ENCODE results near the gene EXOC8. TPM values are rescaled to one million over a fixed set of nuclear protein-coding genes. Genes with fewer than 3 reads are reported as not detected.

EXOC8 gene
- total and polyA plus RNA-seq, 9 donors = 5.2 to 15.5 (median 13.5) TPM

DNA sequence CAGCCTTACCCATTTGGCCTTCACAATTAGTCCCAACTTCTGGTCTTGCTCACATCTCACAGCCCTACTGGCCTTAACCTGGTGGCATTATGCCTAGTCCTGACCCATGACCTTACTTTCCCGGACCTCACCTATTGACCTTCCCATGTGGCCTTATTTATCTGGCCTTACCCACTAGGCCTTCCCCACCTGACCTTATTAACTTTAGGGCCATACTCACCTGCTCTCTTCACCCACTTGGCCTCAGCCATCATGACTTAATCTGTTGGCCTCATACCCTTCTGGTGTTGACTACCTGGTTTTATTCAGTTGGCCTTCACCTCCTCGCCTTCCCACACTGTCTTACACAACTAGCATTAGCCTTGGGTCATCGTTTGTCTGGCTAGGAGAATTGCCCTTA lies 35.7 kb downstream of the EXOC8 start:
- no peak for TF ChIP-seq POLR2A (IDR thresholded peaks at IDR 0.05)
- TF ChIP-seq, protein P1, sequence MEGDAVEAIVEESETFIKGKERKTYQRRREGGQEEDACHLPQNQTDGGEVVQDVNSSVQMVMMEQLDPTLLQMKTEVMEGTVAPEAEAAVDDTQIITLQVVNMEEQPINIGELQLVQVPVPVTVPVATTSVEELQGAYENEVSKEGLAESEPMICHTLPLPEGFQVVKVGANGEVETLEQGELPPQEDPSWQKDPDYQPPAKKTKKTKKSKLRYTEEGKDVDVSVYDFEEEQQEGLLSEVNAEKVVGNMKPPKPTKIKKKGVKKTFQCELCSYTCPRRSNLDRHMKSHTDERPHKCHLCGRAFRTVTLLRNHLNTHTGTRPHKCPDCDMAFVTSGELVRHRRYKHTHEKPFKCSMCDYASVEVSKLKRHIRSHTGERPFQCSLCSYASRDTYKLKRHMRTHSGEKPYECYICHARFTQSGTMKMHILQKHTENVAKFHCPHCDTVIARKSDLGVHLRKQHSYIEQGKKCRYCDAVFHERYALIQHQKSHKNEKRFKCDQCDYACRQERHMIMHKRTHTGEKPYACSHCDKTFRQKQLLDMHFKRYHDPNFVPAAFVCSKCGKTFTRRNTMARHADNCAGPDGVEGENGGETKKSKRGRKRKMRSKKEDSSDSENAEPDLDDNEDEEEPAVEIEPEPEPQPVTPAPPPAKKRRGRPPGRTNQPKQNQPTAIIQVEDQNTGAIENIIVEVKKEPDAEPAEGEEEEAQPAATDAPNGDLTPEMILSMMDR (IDR thresholded peaks at IDR 0.05) = no peak
- no peak for TF ChIP-seq EP300 (IDR thresholded peaks at IDR 0.05)
- 95 to 98% (median 96%) methylated on average over 3 of the region's 3 CpGs for WGBS, 3 donors

DNA sequence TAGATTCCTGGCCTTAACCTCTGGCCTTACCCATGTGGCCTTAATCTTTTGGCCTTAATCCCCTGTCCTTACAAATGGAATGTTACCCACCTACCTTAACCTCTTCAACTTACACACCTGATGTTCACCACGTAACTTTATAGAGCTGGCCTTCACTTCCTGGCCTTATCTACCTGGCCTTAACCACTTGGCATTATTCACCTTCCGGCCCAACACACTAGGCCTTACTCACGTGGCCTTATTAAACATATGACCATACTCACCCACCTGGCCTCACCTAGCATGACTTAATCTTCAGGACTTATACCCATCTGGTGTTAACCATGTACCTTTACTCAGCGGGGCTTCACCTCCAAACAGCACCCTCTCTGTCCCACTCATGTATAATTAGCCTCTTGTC lies 41.7 kb downstream of the EXOC8 start:
- Histone ChIP-seq H3K27me3 (no peaks in the 10 kb centered on the region), H3K4me1 (ENCODE audit: insufficient read depth) (no peaks in the 10 kb centered on the region), H3K27ac (no peak overlapping the region), H3K9me3 (no peaks in the 10 kb centered on the region), H3K36me3 (no peaks in the 10 kb centered on the region), H3K4me3 (no peak overlapping the region)
- whole genome bisulfite sequencing, 3 donors = 91 to 94% (median 91%) methylated on average over 4 of the region's 4 CpGs
- TF ChIP-seq POLR2A (IDR thresholded peaks at IDR 0.05) = no peak
- TF ChIP-seq, protein P1 (IDR thresholded peaks at IDR 0.05) = no peak
- TF ChIP-seq EP300 (IDR thresholded peaks at IDR 0.05) = no peak
- intact Hi-C loops (cut with DNase I) = no loop called here
- DNase-seq = no peak

More for the DNA sequence above, 35.7 kb downstream of the EXOC8 start:
- Histone ChIP-seq H3K36me3 (no peaks in the 10 kb centered on the region), H3K9me3 (no peaks in the 10 kb centered on the region), H3K4me1 (ENCODE audit: insufficient read depth) (no peaks in the 10 kb centered on the region), H3K4me3 (no peak overlapping the region), H3K27ac (no peak overlapping the region), H3K27me3 (no peaks in the 10 kb centered on the region)
- intact Hi-C loops (cut with DNase I) = no loop called here
- no peak for DNase-seq

DNA sequence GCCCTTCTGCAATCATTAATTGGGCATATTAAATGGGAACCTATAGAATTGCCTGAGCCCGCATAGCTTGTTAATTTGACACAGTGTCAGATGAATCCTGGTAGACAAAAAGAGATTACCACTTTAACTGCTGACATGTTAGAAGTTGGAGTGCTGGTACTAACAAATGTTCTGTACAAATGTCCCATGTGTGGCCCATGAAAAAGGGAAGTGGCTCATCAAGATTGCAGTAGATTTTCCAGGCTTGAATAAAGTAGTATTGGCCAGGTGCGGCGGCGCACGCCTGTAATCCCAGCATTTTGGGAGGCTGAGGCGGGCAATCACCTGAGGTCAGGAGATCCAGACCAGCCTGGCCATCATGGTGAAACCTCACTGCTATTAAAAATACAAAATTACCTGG lies 51.0 kb downstream of the EXOC8 start:
- Histone ChIP-seq H3K4me1 (ENCODE audit: insufficient read depth) (no peaks in the 10 kb centered on the region), H3K27me3 (no peaks in the 10 kb centered on the region), H3K4me3 (no peak overlapping the region), H3K9me3 (no peaks in the 10 kb centered on the region), H3K36me3 (no peaks in the 10 kb centered on the region), H3K27ac (no peak overlapping the region)
- intact Hi-C loops (cut with DNase I) = no loop called here
- DNase-seq = no peak
- no peak for TF ChIP-seq EP300 (IDR thresholded peaks at IDR 0.05)
- no peak for TF ChIP-seq POLR2A (IDR thresholded peaks at IDR 0.05)
- TF ChIP-seq, protein P1 (IDR thresholded peaks at IDR 0.05) = no peak
- WGBS, 3 donors = 96 to 99% (median 96%) methylated on average over 6 of the region's 6 CpGs

DNA sequence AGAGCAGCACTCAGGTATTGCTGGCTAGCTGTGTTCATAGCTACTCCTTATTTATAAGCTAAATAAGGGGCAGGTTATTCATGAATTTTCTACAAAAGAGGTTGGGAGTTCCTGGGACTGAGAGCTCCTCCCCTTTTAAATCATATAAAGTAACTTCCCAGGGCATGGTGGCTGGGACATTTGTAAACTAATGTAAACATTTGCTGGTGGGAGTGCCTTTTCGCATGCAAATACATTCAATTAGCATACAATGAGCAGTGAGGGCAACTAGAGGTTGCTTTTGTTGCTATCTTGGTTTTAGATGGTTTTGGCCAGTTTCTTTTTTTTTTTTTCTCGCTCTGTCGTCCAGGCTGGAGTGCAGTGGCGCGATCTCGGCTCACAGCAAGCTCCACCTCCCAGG lies 53.2 kb downstream of the EXOC8 start:
- TF ChIP-seq EP300 (IDR thresholded peaks at IDR 0.05) (no peak), POLR2A (IDR thresholded peaks at IDR 0.05) (no peak)
- TF ChIP-seq, protein P1 (IDR thresholded peaks at IDR 0.05) = no peak
- Histone ChIP-seq H3K9me3 (no peaks in the 10 kb centered on the region), H3K36me3 (no peaks in the 10 kb centered on the region), H3K4me3 (no peak overlapping the region), H3K4me1 (ENCODE audit: insufficient read depth) (no peaks in the 10 kb centered on the region), H3K27ac (no peak overlapping the region), H3K27me3 (no peaks in the 10 kb centered on the region)
- DNase-seq = no peak
- intact Hi-C loops (cut with DNase I) = no loop called here
- 94 to 97% (median 94%) methylated on average over 6 of the region's 6 CpGs for WGBS, 3 donors

Other genes with a start within 250 kb of the EXOC8 start
- under 1 TPM in 2 of 7 donors, not detected in 5; 0.05 to 0.92 TPM for gene TRIM67, start 175.8 kb downstream of the EXOC8 start, total RNA-seq
- under 1 TPM in 1 of 2 donors, not detected in 1; 0.02 TPM for gene TRIM67, start 175.8 kb downstream of the EXOC8 start, polyA plus RNA-seq
- 10 to 100 TPM; 22.5 to 34.5 (median 30.2) TPM for gene GNPAT, start 96.6 kb downstream of the EXOC8 start, total RNA-seq
- 10 to 100 TPM; 24.3 to 35.3 TPM for gene GNPAT, start 96.6 kb downstream of the EXOC8 start, polyA plus RNA-seq
- 10 to 100 TPM in 1 of 7 donors, 1 to 10 TPM in 6; 7.3 to 11.7 (median 8.7) TPM for gene SPRTN, start 441 bp upstream of the EXOC8 start, total RNA-seq
- gene SPRTN, start 441 bp upstream of the EXOC8 start, polyA plus RNA-seq = 1 to 10 TPM; 3.9 to 4.8 TPM
- gene EGLN1, start 84.4 kb upstream of the EXOC8 start, total RNA-seq = 10 to 100 TPM; 26.3 to 52.0 (median 39.1) TPM
- 10 to 100 TPM; 18.5 to 47.4 TPM for gene EGLN1, start 84.4 kb upstream of the EXOC8 start, polyA plus RNA-seq
- 10 to 100 TPM; 19.9 to 43.0 (median 40.7) TPM for gene TSNAX, start 190.8 kb upstream of the EXOC8 start, total RNA-seq
- 10 to 100 TPM; 20.3 to 21.8 TPM for gene TSNAX, start 190.8 kb upstream of the EXOC8 start, polyA plus RNA-seq